Fibroblast of upper back skin (primary cell): ENCODE data around the gene CLDN7.

ENCODE experiments used
- DNase-seq: peaks from one replicate; pipeline ENCODE4 v3.0.0-alpha.2; 2013

Gene CLDN7

GRCh38 chr17:7262192-7262934 lies at the start of gene CLDN7:
Gene CLDN7 (minus strand): TSS chr17:7262478. CDS start chr17:7262043, 435 bp downstream.
- no peak for DNase-seq

GRCh38 chr17:7311110-7311705 lies 48.9 kb upstream of the CLDN7 start:
- DNase-seq = no peak

GRCh38 chr17:7309628-7310027 lies 47.4 kb upstream of the CLDN7 start:
- DNase-seq = no peak

GRCh38 chr17:7308625-7309433 lies 46.6 kb upstream of the CLDN7 start:
- DNase-seq = peak; percentile 78

GRCh38 chr17:7307686-7308624 lies 45.7 kb upstream of the CLDN7 start:
- DNase-seq = peak; percentile 17

GRCh38 chr17:7306911-7307685 lies 44.8 kb upstream of the CLDN7 start, which contains the start of gene EIF5A:
Gene EIF5A (plus strand): TSS chr17:7307628. CDS start chr17:7309636, 2,008 bp downstream.
- peak; percentile 100 for DNase-seq

- DNase-seq = no peak
These were observed 41.9 kb upstream of the CLDN7 start for GRCh38 chr17:7304179-7304578.

GRCh38 chr17:7296189-7296861 lies 34.0 kb upstream of the CLDN7 start:
- DNase-seq = peak; percentile 65

- no peak for DNase-seq
These were observed 33.2 kb upstream of the CLDN7 start for GRCh38 chr17:7295230-7296180.

GRCh38 chr17:7294614-7295153 lies 32.4 kb upstream of the CLDN7 start, which contains the start of gene YBX2:
Gene YBX2 (minus strand): TSS chr17:7294639. CDS start chr17:7294500, 139 bp downstream.
- DNase-seq = peak; percentile 27

GRCh38 chr17:7293816-7294613 lies 31.7 kb upstream of the CLDN7 start:
- DNase-seq = no peak

GRCh38 chr17:7293159-7293558 lies 30.9 kb upstream of the CLDN7 start:
- DNase-seq = no peak

GRCh38 chr17:7292729-7293128 lies 30.5 kb upstream of the CLDN7 start:
- DNase-seq = no peak

GRCh38 chr17:7292194-7292593 lies 29.9 kb upstream of the CLDN7 start:
- DNase-seq = no peak

- DNase-seq = no peak
These were observed 28.4 kb upstream of the CLDN7 start for GRCh38 chr17:7290685-7291084.

GRCh38 chr17:7290166-7290565 lies 27.9 kb upstream of the CLDN7 start:
- no peak for DNase-seq

- DNase-seq = no peak
These were observed 27.2 kb upstream of the CLDN7 start for GRCh38 chr17:7289256-7290032.

- DNase-seq = no peak
These were observed 23.4 kb upstream of the CLDN7 start for GRCh38 chr17:7285679-7286078.
